ENCODE results near the gene MRPS21. TPM values are rescaled to one million over a fixed set of nuclear protein-coding genes. Genes with fewer than 3 reads are reported as not detected.
A peak's percentile ranks its signal among the peaks of the same experiment; 100 is the strongest.

Gene MRPS21
- total and polyA plus RNA-seq, 8 donors = 19.6 to 70.0 (median 26.9) TPM

- H3K4me3 ChIP-seq = no peak overlapping the region
- H3K27me3 ChIP-seq = no peaks in the 10 kb centered on the region
- peaks cover 0 to 6% (median 0%) of the 10 kb centered on the region in 3 donors for H3K4me1 ChIP-seq
- H3K9me3 ChIP-seq = no peaks in the 10 kb centered on the region
- DNase-seq (no peak), FAIRE-seq (no peak), ATAC-seq (no peak)
- no peak overlapping the region for H3K27ac ChIP-seq
- H3K36me3 ChIP-seq = peaks cover 0 to 15% (median 4%) of the 10 kb centered on the region in 3 donors
- WGBS, 2 donors = 72 to 77% methylated on average over 6 of the region's 6 CpGs
- intact Hi-C loops (cut with DNase I) = no loop called here
- TF ChIP-seq, protein P1, sequence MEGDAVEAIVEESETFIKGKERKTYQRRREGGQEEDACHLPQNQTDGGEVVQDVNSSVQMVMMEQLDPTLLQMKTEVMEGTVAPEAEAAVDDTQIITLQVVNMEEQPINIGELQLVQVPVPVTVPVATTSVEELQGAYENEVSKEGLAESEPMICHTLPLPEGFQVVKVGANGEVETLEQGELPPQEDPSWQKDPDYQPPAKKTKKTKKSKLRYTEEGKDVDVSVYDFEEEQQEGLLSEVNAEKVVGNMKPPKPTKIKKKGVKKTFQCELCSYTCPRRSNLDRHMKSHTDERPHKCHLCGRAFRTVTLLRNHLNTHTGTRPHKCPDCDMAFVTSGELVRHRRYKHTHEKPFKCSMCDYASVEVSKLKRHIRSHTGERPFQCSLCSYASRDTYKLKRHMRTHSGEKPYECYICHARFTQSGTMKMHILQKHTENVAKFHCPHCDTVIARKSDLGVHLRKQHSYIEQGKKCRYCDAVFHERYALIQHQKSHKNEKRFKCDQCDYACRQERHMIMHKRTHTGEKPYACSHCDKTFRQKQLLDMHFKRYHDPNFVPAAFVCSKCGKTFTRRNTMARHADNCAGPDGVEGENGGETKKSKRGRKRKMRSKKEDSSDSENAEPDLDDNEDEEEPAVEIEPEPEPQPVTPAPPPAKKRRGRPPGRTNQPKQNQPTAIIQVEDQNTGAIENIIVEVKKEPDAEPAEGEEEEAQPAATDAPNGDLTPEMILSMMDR (IDR thresholded peaks at IDR 0.05) = no peak
Measured at GRCh38 chr1:150262388-150263320, 31.0 kb upstream of the MRPS21 start.

GRCh38 chr1:150263549-150263948 lies 30.1 kb upstream of the MRPS21 start:
- no peaks in the 10 kb centered on the region for H3K9me3 ChIP-seq
- ATAC-seq (no peak), DNase-seq (no peak), FAIRE-seq (no peak)
- H3K4me1 ChIP-seq = peaks cover 0 to 10% (median 0%) of the 10 kb centered on the region in 3 donors
- no peak overlapping the region for H3K27ac ChIP-seq
- no peaks in the 10 kb centered on the region for H3K27me3 ChIP-seq
- WGBS, 2 donors = 60 to 65% methylated on average over 6 of the region's 6 CpGs
- H3K4me3 ChIP-seq = no peak overlapping the region
- intact Hi-C loops (cut with DNase I) = no loop called here
- peaks cover 0 to 15% (median 4%) of the 10 kb centered on the region in 3 donors for H3K36me3 ChIP-seq
- TF ChIP-seq, protein P1 (IDR thresholded peaks at IDR 0.05) = no peak

- 16 to 17% methylated on average over 6 of the region's 6 CpGs for WGBS, 2 donors
- H3K27me3 ChIP-seq = no peaks in the 10 kb centered on the region
- no peak for FAIRE-seq
- ATAC-seq = no peak
- H3K27ac ChIP-seq = peak overlapping the region in 2 of 4 donors; percentile 82 to 87
- H3K4me1 ChIP-seq = peaks cover 0 to 12% (median 0%) of the 10 kb centered on the region in 3 donors
- TF ChIP-seq, protein P1 (IDR thresholded peaks at IDR 0.05) = no peak
- no peaks in the 10 kb centered on the region for H3K9me3 ChIP-seq
- H3K4me3 ChIP-seq = peak overlapping the region; percentile 48 to 98 (median 94)
- no peak for DNase-seq
- intact Hi-C loops (cut with DNase I) = no loop called here
- H3K36me3 ChIP-seq = peaks cover 0 to 15% (median 4%) of the 10 kb centered on the region in 3 donors
Measured at GRCh38 chr1:150267896-150268295, 25.8 kb upstream of the MRPS21 start.

- 0% methylated on average over 21 of the region's 21 CpGs for WGBS, 2 donors
- TF ChIP-seq, protein P1 (IDR thresholded peaks at IDR 0.05) = no peak
- Histone ChIP-seq H3K27me3 (no peaks in the 10 kb centered on the region), H3K9me3 (no peaks in the 10 kb centered on the region), H3K36me3 (peaks cover 0 to 15% (median 4%) of the 10 kb centered on the region in 3 donors), H3K4me1 (peaks cover 0 to 12% (median 0%) of the 10 kb centered on the region in 3 donors), H3K4me3 (peak overlapping the region; percentile 48 to 98 (median 94)), H3K27ac (peak overlapping the region; percentile 60 to 87 (median 78))
- ATAC-seq = peak; percentile 46 to 67 (median 54)
- peak in 4 of 6 donors; percentile 29 to 54 (median 38) for DNase-seq
- FAIRE-seq = no peak
- intact Hi-C loops (cut with DNase I) = no loop called here
Measured at GRCh38 chr1:150268340-150268704, 25.3 kb upstream of the MRPS21 start.
